Upper lobe of right lung (tissue), 1 donor: ENCODE results near the gene FMNL1. TPM values are rescaled to one million over a fixed set of nuclear protein-coding genes. Genes with fewer than 3 reads are reported as not detected.
"Not testable (repeated sequence)": the region's sequence is repeated elsewhere in the genome, so short reads cannot be mapped to it uniquely, and the experiment has no call there.

Source experiments
- ATAC-seq: fragments of 200-7000 bp; cut with Tn5 transposase; one replicate; pipeline ENCODE4 v1.9.1; 2020; ENCODE audit warnings: mild to moderate bottlenecking, moderate library complexity
- DNase-seq: peaks from one replicate; pipeline ENCODE4 v3.0.0-alpha.2; 2020
- H3K27ac ChIP-seq: fragments of 200-600 bp; one replicate; pipeline ENCODE4 v1.8.0; 2022
- H3K27me3 ChIP-seq: fragments of 200-600 bp; one replicate; pipeline ENCODE4 v1.8.0; 2022; ENCODE audit warnings: mild to moderate bottlenecking
- H3K36me3 ChIP-seq: fragments of 200-600 bp; one replicate; pipeline ENCODE4 v1.8.0; 2022
- H3K4me1 ChIP-seq: fragments of 200-600 bp; one replicate; pipeline ENCODE4 v1.8.0; 2022
- H3K4me3 ChIP-seq: fragments of 200-600 bp; one replicate; pipeline ENCODE4 v1.8.0; 2022; ENCODE audit warnings: mild to moderate bottlenecking
- H3K9me3 ChIP-seq: fragments of 200-600 bp; one replicate; pipeline ENCODE4 v1.8.0; 2022
- intact Hi-C: fragments of 100-400 bp; cut with DNase I; formaldehyde crosslinking; loops from one replicate; pipeline ENCODE4 v1.11.0; 2022
- total RNA-seq: library from RNA; stranded (reverse); fragmentation: NEBNext Ultra II Directional; extraction: Animal tissue kit (Norgen Biotek cat#: 25700); gene quantifications from one replicate; pipeline ENCODE4 v1.2.1, GENCODE V29; 2021
- TF ChIP-seq, protein P1 (sequence below): fragments of 200-600 bp; IDR thresholded peaks from one replicate; pipeline ENCODE4 v1.8.0; 2022; ENCODE audit warnings: antibody characterized with exemption
- donor health status: DM: no; HTN: yes; CAD: no; lungs with severe emphysema.

Gene FMNL1
- total RNA-seq, 1 donor from 2014 or later = 62.3 TPM

- Histone ChIP-seq H3K4me1 (peaks cover 12% of the 10 kb centered on the region), H3K27ac (peak overlapping the region; percentile 86), H3K4me3 (peak overlapping the region; percentile 61), H3K9me3 (no peaks in the 10 kb centered on the region), H3K36me3 (peaks cover 23% of the 10 kb centered on the region), H3K27me3 (no peaks in the 10 kb centered on the region)
- ATAC-seq (no peak), DNase-seq (peak; percentile 71)
- intact Hi-C loops = no loop called here
- TF ChIP-seq, protein P1, sequence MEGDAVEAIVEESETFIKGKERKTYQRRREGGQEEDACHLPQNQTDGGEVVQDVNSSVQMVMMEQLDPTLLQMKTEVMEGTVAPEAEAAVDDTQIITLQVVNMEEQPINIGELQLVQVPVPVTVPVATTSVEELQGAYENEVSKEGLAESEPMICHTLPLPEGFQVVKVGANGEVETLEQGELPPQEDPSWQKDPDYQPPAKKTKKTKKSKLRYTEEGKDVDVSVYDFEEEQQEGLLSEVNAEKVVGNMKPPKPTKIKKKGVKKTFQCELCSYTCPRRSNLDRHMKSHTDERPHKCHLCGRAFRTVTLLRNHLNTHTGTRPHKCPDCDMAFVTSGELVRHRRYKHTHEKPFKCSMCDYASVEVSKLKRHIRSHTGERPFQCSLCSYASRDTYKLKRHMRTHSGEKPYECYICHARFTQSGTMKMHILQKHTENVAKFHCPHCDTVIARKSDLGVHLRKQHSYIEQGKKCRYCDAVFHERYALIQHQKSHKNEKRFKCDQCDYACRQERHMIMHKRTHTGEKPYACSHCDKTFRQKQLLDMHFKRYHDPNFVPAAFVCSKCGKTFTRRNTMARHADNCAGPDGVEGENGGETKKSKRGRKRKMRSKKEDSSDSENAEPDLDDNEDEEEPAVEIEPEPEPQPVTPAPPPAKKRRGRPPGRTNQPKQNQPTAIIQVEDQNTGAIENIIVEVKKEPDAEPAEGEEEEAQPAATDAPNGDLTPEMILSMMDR = peak; percentile 49
Measured at GRCh38 chr17:45246861-45247428, 25.3 kb downstream of the FMNL1 start.

DNA sequence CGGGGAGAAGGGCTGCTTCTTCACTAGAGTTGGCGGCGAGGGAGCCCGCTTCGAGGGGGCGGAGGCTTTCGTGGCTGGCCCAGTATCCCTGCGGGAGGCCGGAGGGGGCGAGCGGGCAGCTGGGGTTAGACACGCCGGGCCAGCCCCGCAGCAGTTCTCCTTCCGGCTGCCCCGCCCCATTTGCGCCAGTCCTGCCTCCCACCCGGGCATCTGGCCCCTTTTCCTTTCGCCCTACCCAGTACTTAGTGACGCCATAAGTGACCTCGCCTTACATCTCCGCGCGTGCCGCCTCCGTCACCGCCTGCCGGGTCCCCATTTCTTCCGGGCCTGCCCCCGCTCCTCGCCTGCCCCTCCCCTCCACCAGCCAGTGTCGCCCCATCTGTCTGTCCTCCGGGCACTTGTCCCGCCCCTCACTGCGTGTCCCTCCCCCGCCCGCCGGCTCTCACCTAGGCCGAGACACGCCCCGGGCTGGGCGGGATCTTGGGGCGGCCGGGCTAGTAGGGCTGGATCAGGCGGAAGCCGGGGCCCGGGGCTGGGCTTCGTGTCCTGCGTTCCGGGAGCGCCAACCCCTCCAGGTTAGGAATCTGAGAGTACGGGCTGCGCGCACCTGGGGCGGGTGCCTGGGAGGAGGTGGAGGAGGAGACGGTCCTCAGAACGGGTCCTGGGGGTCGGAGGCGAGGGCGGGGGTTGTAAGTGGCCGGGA, 25.9 kb downstream of the FMNL1 start:
- Histone ChIP-seq H3K36me3 (peaks cover 23% of the 10 kb centered on the region), H3K27me3 (no peaks in the 10 kb centered on the region), H3K27ac (peak overlapping the region; percentile 86), H3K4me3 (peak overlapping the region; percentile 61), H3K9me3 (no peaks in the 10 kb centered on the region), H3K4me1 (peaks cover 18% of the 10 kb centered on the region)
- DNase-seq (peak; percentile 98), ATAC-seq (peak; percentile 93)
- TF ChIP-seq, protein P1 = no peak
- intact Hi-C loops = no loop called here

- no peaks in the 10 kb centered on the region for H3K27me3 ChIP-seq
- H3K4me1 ChIP-seq = peaks cover 18% of the 10 kb centered on the region
- TF ChIP-seq, protein P1 = no peak
- peak overlapping the region; percentile 61 for H3K4me3 ChIP-seq
- peaks cover 19% of the 10 kb centered on the region for H3K36me3 ChIP-seq
- intact Hi-C loops = no loop called here
- peak overlapping the region; percentile 86 for H3K27ac ChIP-seq
- no peaks in the 10 kb centered on the region for H3K9me3 ChIP-seq
- DNase-seq (peak; percentile 85), ATAC-seq (peak; percentile 61)
Measured at GRCh38 chr17:45248132-45248957, 26.7 kb downstream of the FMNL1 start.

DNA sequence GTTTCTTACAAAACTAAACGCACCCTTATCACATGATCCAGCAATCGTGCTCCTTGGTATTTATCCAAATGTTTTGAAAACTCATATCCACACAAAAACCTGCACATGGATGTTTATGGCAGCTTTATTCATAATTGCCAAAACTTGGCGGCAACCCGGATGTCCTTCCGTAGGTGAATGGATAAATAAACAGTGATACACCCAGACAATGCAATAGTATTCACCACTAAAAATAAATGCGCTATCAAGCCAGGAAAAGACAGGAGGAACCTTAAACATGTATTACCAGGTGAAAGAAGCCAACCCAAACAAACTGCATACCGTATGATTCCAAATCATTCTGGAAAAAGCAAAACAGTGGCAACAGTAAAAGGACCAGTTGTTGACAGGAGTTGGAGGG, 30.2 kb downstream of the FMNL1 start:
- no peaks in the 10 kb centered on the region for H3K27me3 ChIP-seq
- DNase-seq (no peak), ATAC-seq (no peak)
- no peaks in the 10 kb centered on the region for H3K36me3 ChIP-seq
- no peak overlapping the region for H3K4me3 ChIP-seq
- H3K9me3 ChIP-seq = no peaks in the 10 kb centered on the region
- H3K4me1 ChIP-seq = peaks cover 11% of the 10 kb centered on the region
- TF ChIP-seq, protein P1 = no peak
- H3K27ac ChIP-seq = no peak overlapping the region
- intact Hi-C loops = no loop called here

DNA sequence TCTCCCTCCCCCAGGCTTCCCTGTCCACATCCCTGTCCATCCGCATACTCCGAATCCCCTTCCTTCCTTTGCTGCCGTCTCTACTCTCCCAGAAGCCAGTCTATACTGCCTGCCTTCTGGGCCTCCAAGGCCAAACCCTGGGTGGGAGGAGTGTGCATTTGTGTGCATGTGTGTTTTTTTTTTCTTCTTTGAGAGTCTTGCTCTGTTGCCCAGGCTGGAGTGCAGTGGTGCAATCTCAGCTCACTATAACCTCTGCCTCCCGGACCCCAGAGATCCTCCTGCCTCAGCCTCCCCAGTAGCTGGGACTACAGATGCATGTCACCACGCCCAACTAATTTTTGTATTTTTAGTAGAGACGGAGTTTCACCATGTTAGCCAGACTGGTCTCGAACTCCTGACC, 31.6 kb downstream of the FMNL1 start:
- H3K27me3 ChIP-seq, ATAC-seq, H3K9me3 ChIP-seq, H3K27ac ChIP-seq, H3K4me3 ChIP-seq, intact Hi-C loops, H3K36me3 ChIP-seq, H3K4me1 ChIP-seq, DNase-seq: not testable (repeated sequence)

GRCh38 chr17:45253879-45254278, 32.2 kb downstream of the FMNL1 start:
- peaks cover 6% of the 10 kb centered on the region for H3K4me1 ChIP-seq
- no peak overlapping the region for H3K27ac ChIP-seq
- TF ChIP-seq, protein P1 = no peak
- H3K4me3 ChIP-seq = no peak overlapping the region
- intact Hi-C loops = no loop called here
- no peaks in the 10 kb centered on the region for H3K9me3 ChIP-seq
- no peaks in the 10 kb centered on the region for H3K36me3 ChIP-seq
- ATAC-seq = no peak
- no peaks in the 10 kb centered on the region for H3K27me3 ChIP-seq
- DNase-seq = no peak
